HCT116 (cell line): ENCODE results near the gene RPTOR.

Experiments
- CEBPB ChIP-seq: IDR thresholded peaks from 2 replicates; pipeline ENCODE4 v1.6.1; 2012; ENCODE audit warnings: low read depth
- CTCF ChIP-seq, 3 experiments: fragments of 200-600 bp in 1 of 3; sonication (generic) in 1 of 3; IDR thresholded peaks in 2 of 3; conservative IDR thresholded peaks in 1 of 3; 2 replicates each; pipeline ENCODE4 v1.5.1; 2012 to 2017; ENCODE audit warnings: low read depth in 2 of 3, low read length in 2 of 3, antibody characterized with exemption in 1 of 3, borderline replicate concordance in 1 of 3, control low read depth in 1 of 3, mild to moderate bottlenecking in 1 of 3, mixed read lengths in 1 of 3, mixed run types in 1 of 3, moderate library complexity in 1 of 3; ENCODE audit not compliant: insufficient read depth in 1 of 3
- EGR1 ChIP-seq: IDR thresholded peaks from 2 replicates; pipeline ENCODE4 v1.6.1; 2012; ENCODE audit warnings: low read depth
- EZH2 ChIP-seq: fragments of 200-600 bp; sonication (generic); IDR thresholded peaks from 2 replicates; pipeline ENCODE4 v1.6.1; 2017; ENCODE audit warnings: antibody characterized with exemption, mixed run types
- EZH2phosphoT487 ChIP-seq: fragments of 200-600 bp; IDR thresholded peaks from 2 replicates; pipeline ENCODE4 v1.6.1; 2018; ENCODE audit warnings: antibody characterized with exemption, borderline replicate concordance
- JUND ChIP-seq: IDR thresholded peaks from 2 replicates; pipeline ENCODE4 v1.6.1; 2012
- MAX ChIP-seq: IDR thresholded peaks from 2 replicates; pipeline ENCODE4 v1.6.1; 2012
- POLR2A ChIP-seq: IDR thresholded peaks from 2 replicates; pipeline ENCODE4 v1.7.0; 2011; ENCODE audit warnings: borderline replicate concordance; ENCODE audit not compliant: insufficient read depth, insufficient read length; ENCODE audit errors: extremely low read depth
- POLR2AphosphoS5 ChIP-seq: IDR thresholded peaks from 2 replicates; pipeline ENCODE4 v1.6.1; 2011; ENCODE audit warnings: mild to moderate bottlenecking, low read depth, low read length, moderate library complexity
- RAD21 ChIP-seq: IDR thresholded peaks from 2 replicates; pipeline ENCODE4 v1.6.1; 2012; ENCODE audit warnings: low read depth, mild to moderate bottlenecking
- REST ChIP-seq: IDR thresholded peaks from 2 replicates; pipeline ENCODE4 v1.6.1; 2012; ENCODE audit warnings: low read depth
- SIN3A ChIP-seq: IDR thresholded peaks from 2 replicates; pipeline ENCODE4 v1.6.1; 2012; ENCODE audit warnings: low read depth
- SP1 ChIP-seq: IDR thresholded peaks from 2 replicates; pipeline ENCODE4 v1.6.1; 2012; ENCODE audit warnings: low read depth
- ZNF274 ChIP-seq: fragments of 200-500 bp; sonication (Bioruptor generic); IDR thresholded peaks from 2 replicates; pipeline ENCODE4 v1.6.1; 2014; ENCODE audit warnings: mild to moderate bottlenecking, low read depth, low read length, inconsistent platforms

GRCh38 chr17:80695979-80696378 lies 151.3 kb downstream of the RPTOR start:
- TF ChIP-seq SIN3A = no peak
- no peak for TF ChIP-seq CTCF (IDR thresholded peaks at IDR 0.05 in 2 of 3, conservative IDR thresholded peaks at IDR 0.05 in 1 of 3; ENCODE audit: borderline replicate concordance in 1 of 3, insufficient read depth in 1 of 3, low read depth in 2 of 3, low read length in 2 of 3)
- no peak for TF ChIP-seq POLR2A
- TF ChIP-seq CEBPB = no peak
- no peak for TF ChIP-seq POLR2AphosphoS5
- no peak for TF ChIP-seq RAD21
- no peak for TF ChIP-seq EGR1
- TF ChIP-seq EZH2phosphoT487 = no peak
- TF ChIP-seq REST = no peak
- TF ChIP-seq SP1 = no peak
- no peak for TF ChIP-seq MAX
- no peak for TF ChIP-seq EZH2
- TF ChIP-seq ZNF274 = no peak
- TF ChIP-seq JUND = no peak
